ENCODE measurements around the gene FBXO36. TPM values are rescaled to one million over a fixed set of nuclear protein-coding genes. Genes with fewer than 3 reads are reported as not detected.

The FBXO36 gene
- total and polyA plus RNA-seq, 4 donors: 0.56 to 1.3 (median 0.69) TPM

DNA sequence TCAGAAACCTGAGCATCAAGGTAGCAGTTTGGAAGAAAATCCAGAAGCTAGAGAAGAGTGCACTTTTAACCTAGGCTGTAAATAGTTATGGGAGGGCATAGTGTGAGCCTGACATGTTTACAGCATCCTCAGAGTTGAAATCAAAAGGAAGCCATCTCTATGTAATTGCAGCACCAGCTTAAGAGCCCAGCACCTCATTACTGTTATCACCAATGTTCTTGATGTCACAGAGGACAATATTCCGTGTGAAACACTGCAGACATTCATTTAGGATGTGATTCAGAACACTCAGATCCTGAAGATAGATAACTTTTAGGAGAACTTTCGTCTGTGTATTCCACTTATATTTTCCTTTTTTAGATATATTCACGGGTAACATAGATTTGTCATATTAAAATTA lies 48.1 kb downstream of the FBXO36 start:
- Histone ChIP-seq H3K27me3 (ENCODE audit: control insufficient read depth in 4 of 4, insufficient read depth in 4 of 4, low read length in 3 of 4) (no peaks in the 10 kb centered on the region), H3K9ac (ENCODE audit: low read depth in 1 of 2, low read length in 2 of 2) (no peak overlapping the region), H3K27ac (ENCODE audit: low read depth in 1 of 2, low read length in 2 of 2) (no peak overlapping the region), H3K9me3 (ENCODE audit: control insufficient read depth in 4 of 4, low read length in 3 of 4) (no peaks in the 10 kb centered on the region), H3K36me3 (ENCODE audit: control insufficient read depth in 4 of 4, insufficient read depth in 3 of 4, low read depth in 1 of 4, low read length in 3 of 4) (no peaks in the 10 kb centered on the region), H3K4me3 (ENCODE audit: low read depth in 1 of 3, low read length in 3 of 3) (no peak overlapping the region), H3K4me1 (ENCODE audit: control insufficient read depth in 4 of 4, insufficient read depth in 4 of 4, low read length in 3 of 4) (no peaks in the 10 kb centered on the region)
- TF ChIP-seq CTCF (IDR thresholded peaks at IDR 0.05; ENCODE audit: low read depth, low read length, missing input control): no peak
- TF ChIP-seq, protein P1, sequence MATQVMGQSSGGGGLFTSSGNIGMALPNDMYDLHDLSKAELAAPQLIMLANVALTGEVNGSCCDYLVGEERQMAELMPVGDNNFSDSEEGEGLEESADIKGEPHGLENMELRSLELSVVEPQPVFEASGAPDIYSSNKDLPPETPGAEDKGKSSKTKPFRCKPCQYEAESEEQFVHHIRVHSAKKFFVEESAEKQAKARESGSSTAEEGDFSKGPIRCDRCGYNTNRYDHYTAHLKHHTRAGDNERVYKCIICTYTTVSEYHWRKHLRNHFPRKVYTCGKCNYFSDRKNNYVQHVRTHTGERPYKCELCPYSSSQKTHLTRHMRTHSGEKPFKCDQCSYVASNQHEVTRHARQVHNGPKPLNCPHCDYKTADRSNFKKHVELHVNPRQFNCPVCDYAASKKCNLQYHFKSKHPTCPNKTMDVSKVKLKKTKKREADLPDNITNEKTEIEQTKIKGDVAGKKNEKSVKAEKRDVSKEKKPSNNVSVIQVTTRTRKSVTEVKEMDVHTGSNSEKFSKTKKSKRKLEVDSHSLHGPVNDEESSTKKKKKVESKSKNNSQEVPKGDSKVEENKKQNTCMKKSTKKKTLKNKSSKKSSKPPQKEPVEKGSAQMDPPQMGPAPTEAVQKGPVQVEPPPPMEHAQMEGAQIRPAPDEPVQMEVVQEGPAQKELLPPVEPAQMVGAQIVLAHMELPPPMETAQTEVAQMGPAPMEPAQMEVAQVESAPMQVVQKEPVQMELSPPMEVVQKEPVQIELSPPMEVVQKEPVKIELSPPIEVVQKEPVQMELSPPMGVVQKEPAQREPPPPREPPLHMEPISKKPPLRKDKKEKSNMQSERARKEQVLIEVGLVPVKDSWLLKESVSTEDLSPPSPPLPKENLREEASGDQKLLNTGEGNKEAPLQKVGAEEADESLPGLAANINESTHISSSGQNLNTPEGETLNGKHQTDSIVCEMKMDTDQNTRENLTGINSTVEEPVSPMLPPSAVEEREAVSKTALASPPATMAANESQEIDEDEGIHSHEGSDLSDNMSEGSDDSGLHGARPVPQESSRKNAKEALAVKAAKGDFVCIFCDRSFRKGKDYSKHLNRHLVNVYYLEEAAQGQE (IDR thresholded peaks at IDR 0.05): no peak
- TF ChIP-seq EGR1 (IDR thresholded peaks at IDR 0.05; ENCODE audit: low read depth in 2 of 2): no peak
- DNase-seq (ENCODE audit: low spot score): no peak
- 90% methylated on average over 3 of the region's 3 CpGs for WGBS

GRCh38 chr2:229971298-229971790 lies 49.0 kb downstream of the FBXO36 start:
- Histone ChIP-seq H3K27me3 (ENCODE audit: control insufficient read depth in 4 of 4, insufficient read depth in 4 of 4, low read length in 3 of 4) (no peaks in the 10 kb centered on the region), H3K4me3 (ENCODE audit: low read depth in 1 of 3, low read length in 3 of 3) (no peak overlapping the region), H3K36me3 (ENCODE audit: control insufficient read depth in 4 of 4, insufficient read depth in 3 of 4, low read depth in 1 of 4, low read length in 3 of 4) (no peaks in the 10 kb centered on the region), H3K9ac (ENCODE audit: low read depth in 1 of 2, low read length in 2 of 2) (no peak overlapping the region), H3K9me3 (ENCODE audit: control insufficient read depth in 4 of 4, low read length in 3 of 4) (no peaks in the 10 kb centered on the region), H3K27ac (ENCODE audit: low read depth in 1 of 2, low read length in 2 of 2) (no peak overlapping the region), H3K4me1 (ENCODE audit: control insufficient read depth in 4 of 4, insufficient read depth in 4 of 4, low read length in 3 of 4) (no peaks in the 10 kb centered on the region)
- WGBS: 98% methylated on average over 3 of the region's 3 CpGs
- DNase-seq (ENCODE audit: low spot score): no peak
- TF ChIP-seq YY1 (IDR thresholded peaks at IDR 0.05) (no peak), HNF4A (conservative IDR thresholded peaks at IDR 0.05) (no peak), MAX (IDR thresholded peaks at IDR 0.05) (no peak), EGR1 (IDR thresholded peaks at IDR 0.05; ENCODE audit: low read depth in 2 of 2) (no peak), GABPA (IDR thresholded peaks at IDR 0.05 in 1 of 2, conservative IDR thresholded peaks at IDR 0.05 in 1 of 2) (no peak), ZBTB33 (IDR thresholded peaks at IDR 0.05) (no peak), HNF4G (IDR thresholded peaks at IDR 0.05) (no peak), TAF1 (conservative IDR thresholded peaks at IDR 0.05) (no peak), RAD21 (IDR thresholded peaks at IDR 0.05) (no peak), RXRA (IDR thresholded peaks at IDR 0.05) (no peak), CTCF (IDR thresholded peaks at IDR 0.05; ENCODE audit: low read depth, low read length, missing input control) (no peak), NR2F2 (IDR thresholded peaks at IDR 0.05) (no peak), FOXA2 (IDR thresholded peaks at IDR 0.05) (no peak), JUND (IDR thresholded peaks at IDR 0.05) (no peak), FOXA1 (IDR thresholded peaks at IDR 0.05) (no peak)
- TF ChIP-seq, protein P2, sequence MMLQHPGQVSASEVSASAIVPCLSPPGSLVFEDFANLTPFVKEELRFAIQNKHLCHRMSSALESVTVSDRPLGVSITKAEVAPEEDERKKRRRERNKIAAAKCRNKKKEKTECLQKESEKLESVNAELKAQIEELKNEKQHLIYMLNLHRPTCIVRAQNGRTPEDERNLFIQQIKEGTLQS (IDR thresholded peaks at IDR 0.05): no peak
- TF ChIP-seq, protein P1 (IDR thresholded peaks at IDR 0.05): no peak
